IMR-90 (cell line): ENCODE measurements around the gene TMEM252. TPM values are rescaled to one million over a fixed set of nuclear protein-coding genes. Genes with fewer than 3 reads are reported as not detected.

Source experiments
- ATAC-seq: fragments of 200-7000 bp; cut with Tn5 transposase; 2 replicates; pipeline ENCODE4 v1.9.1; 2020; ENCODE audit warnings: low read depth, mild to moderate bottlenecking, moderate library complexity
- BruUV-seq: library from RNA; stranded (reverse); fragments of 400-500 nt; replicated peaks from 2 replicates; lab custom pipeline; 2021; lab: Mats Ljungman, UMichigan
- CTCF ChIA-PET: fragments of 300-600 bp; formaldehyde crosslinking; extraction: SDS; loops from one replicate; lab custom pipeline; 2021; ENCODE audit warnings: antibody characterized with exemption; lab: Yijun Ruan, JAX
- POLR2A ChIA-PET: fragments of 300-600 bp; sonication (Branson Sonifier 250); formaldehyde crosslinking; loops from one replicate; lab custom pipeline; 2022; ENCODE audit warnings: antibody characterized with exemption; ENCODE audit not compliant: unreplicated experiment; lab: Charles Lee
- DNase-seq: peaks from one replicate; pipeline ENCODE4 v3.0.0; 2013
- H2AFZ ChIP-seq: replicated peaks from 2 replicates; pipeline ENCODE3; 2013; ENCODE audit warnings: low read length, mild to moderate bottlenecking; ENCODE audit not compliant: poor library complexity
- H2AK5ac ChIP-seq: 2 replicates; pipeline ENCODE4 v1.6.1; 2013; ENCODE audit warnings: low read depth, low read length, inconsistent platforms
- H2AK9ac ChIP-seq: replicated peaks from 2 replicates; pipeline ENCODE3; 2013; ENCODE audit warnings: mild to moderate bottlenecking, low read depth, low read length, moderate library complexity; ENCODE audit not compliant: poor library complexity
- H2BK120ac ChIP-seq: 2 replicates; pipeline ENCODE4 v1.6.1; 2013; ENCODE audit warnings: low read depth, low read length, inconsistent platforms
- H2BK15ac ChIP-seq: 3 replicates; pipeline ENCODE4 v1.6.1; 2013; ENCODE audit warnings: low read depth, low read length, inconsistent platforms
- H2BK20ac ChIP-seq: 2 replicates; pipeline ENCODE4 v1.6.1; 2013; ENCODE audit warnings: low read depth, mild to moderate bottlenecking, inconsistent platforms, low read length, moderate library complexity
- H2BK5ac ChIP-seq: 2 replicates; pipeline ENCODE4 v1.6.1; 2013; ENCODE audit warnings: mild to moderate bottlenecking, low read depth, low read length, inconsistent platforms; ENCODE audit not compliant: poor library complexity, severe bottlenecking
- H3K14ac ChIP-seq: replicated peaks from 2 replicates; pipeline ENCODE4 v1.6.1; 2013; ENCODE audit warnings: low read depth, low read length, inconsistent platforms
- H3K18ac ChIP-seq: 2 replicates; pipeline ENCODE4 v1.6.1; 2013; ENCODE audit warnings: low read depth, low read length, control low read depth
- H3K23ac ChIP-seq: 2 replicates; pipeline ENCODE4 v1.6.1; 2013; ENCODE audit warnings: low read depth, low read length, inconsistent platforms
- H3K27ac ChIP-seq: 2 replicates; pipeline ENCODE4 v1.5.1; 2013; ENCODE audit warnings: mild to moderate bottlenecking, control low read depth, low read length; ENCODE audit not compliant: insufficient read depth
- H3K27me3 ChIP-seq: 2 replicates; pipeline ENCODE4 v1.6.1; 2013; ENCODE audit warnings: low read length; ENCODE audit not compliant: control insufficient read depth, insufficient read depth
- H3K36me3 ChIP-seq: 2 replicates; pipeline ENCODE4 v1.6.1; 2013; ENCODE audit warnings: low read length, mixed read lengths; ENCODE audit not compliant: control insufficient read depth, insufficient read depth
- H3K4ac ChIP-seq: 2 replicates; pipeline ENCODE4 v1.6.1; 2013; ENCODE audit warnings: low read depth, low read length, inconsistent platforms
- H3K4me1 ChIP-seq: 2 replicates; pipeline ENCODE4 v1.6.1; 2013; ENCODE audit warnings: low read length, mixed read lengths; ENCODE audit not compliant: control insufficient read depth, insufficient read depth
- H3K4me2 ChIP-seq: 2 replicates; pipeline ENCODE4 v1.6.1; 2013; ENCODE audit warnings: low read depth, mild to moderate bottlenecking, control low read depth, low read length, moderate library complexity
- H3K4me3 ChIP-seq: 2 replicates; pipeline ENCODE4 v1.5.1; 2013; ENCODE audit warnings: low read depth, mild to moderate bottlenecking, control low read depth, low read length, moderate library complexity; ENCODE audit not compliant: insufficient read depth
- H3K56ac ChIP-seq: 2 replicates; pipeline ENCODE4 v1.6.1; 2013; ENCODE audit warnings: low read length, inconsistent platforms; ENCODE audit not compliant: insufficient read depth; ENCODE audit errors: extremely low read depth
- H3K79me1 ChIP-seq, 2 experiments: 2 replicates each; pipeline ENCODE4 v1.6.1; 2013; ENCODE audit warnings: low read length in 2 of 2, inconsistent platforms in 1 of 2, low read depth in 1 of 2
- H3K9ac ChIP-seq: 2 replicates; pipeline ENCODE4 v1.6.1; 2013; ENCODE audit warnings: low read depth, low read length, control low read depth
- H3K9me1 ChIP-seq: 2 replicates; pipeline ENCODE4 v1.6.1; 2013; ENCODE audit warnings: low read length, inconsistent platforms; ENCODE audit not compliant: insufficient read depth
- H3K9me3 ChIP-seq: 2 replicates; pipeline ENCODE4 v1.6.1; 2013; ENCODE audit warnings: low read length; ENCODE audit not compliant: control insufficient read depth, insufficient read depth
- H4K20me1 ChIP-seq: 2 replicates; pipeline ENCODE4 v1.6.1; 2013; ENCODE audit warnings: low read length, inconsistent platforms; ENCODE audit not compliant: insufficient read depth
- H4K5ac ChIP-seq: 2 replicates; pipeline ENCODE4 v1.6.1; 2013; ENCODE audit warnings: mild to moderate bottlenecking, low read depth, low read length, control low read depth
- H4K8ac ChIP-seq, 2 experiments: 2 replicates each; pipeline ENCODE4 v1.6.1; 2013; ENCODE audit warnings: low read depth in 2 of 2, low read length in 2 of 2, control low read depth in 1 of 2, inconsistent platforms in 1 of 2
- H4K91ac ChIP-seq: 2 replicates; pipeline ENCODE4 v1.6.1; 2013; ENCODE audit warnings: low read depth, low read length, inconsistent platforms; ENCODE audit not compliant: insufficient read depth
- CTCF ChIP-seq: conservative IDR thresholded peaks from 2 replicates; pipeline ENCODE4 v1.5.1; 2012; ENCODE audit warnings: mild to moderate bottlenecking, low read depth, low read length, improper control_type of control experiment
- MXI1 ChIP-seq: IDR thresholded peaks from 2 replicates; pipeline ENCODE4 v1.6.1; 2012; ENCODE audit warnings: low read depth, mild to moderate bottlenecking, low read length, moderate library complexity, borderline replicate concordance
- RAD21 ChIP-seq: IDR thresholded peaks from 2 replicates; pipeline ENCODE4 v1.6.1; 2012; ENCODE audit warnings: low read length, improper control_type of control experiment
- RCOR1 ChIP-seq: IDR thresholded peaks from 2 replicates; pipeline ENCODE4 v1.6.1; 2012; ENCODE audit warnings: mild to moderate bottlenecking, low read length, improper control_type of control experiment; ENCODE audit not compliant: insufficient replicate concordance
- WGBS, 2 experiments: methylation state at CpG; one replicate each; pipeline versions ENCODE4 v1.1.5 to v1.1.7; 2013; ENCODE audit warnings: missing lambda C conversion rate in 2 of 2; ENCODE audit not compliant: insufficient read length in 1 of 2; ENCODE audit errors: extremely low coverage in 2 of 2; 5-methylcytosine and 5-hydroxymethylcytosine counted together
- dilution Hi-C: fragments of 300-500 bp; cut with HindIII; formaldehyde crosslinking; loops from one replicate; pipeline ENCODE4 v1.14.3; 2018; ENCODE audit warnings: low sequenced_read_pairs; ENCODE audit not compliant: unreplicated experiment
- in situ Hi-C: fragments of 300-500 bp; cut with MboI; formaldehyde crosslinking; loops from 3 replicates; pipeline ENCODE4 v1.14.3; 2019; ENCODE audit warnings: low sequenced_read_pairs, inconsistent platforms, mixed read lengths
- intact Hi-C: fragments of 100-400 bp; cut with micrococcal nuclease; formaldehyde crosslinking; loops from 2 replicates; pipeline ENCODE4 v1.10.0; 2022
- polyA plus RNA-seq, 3 experiments: library from polyadenylated mRNA; depleted of rRNA; stranded (reverse); fragments of >200 nt; gene quantifications; 2 replicates each; pipeline ENCODE4 v1.2.3, GENCODE V29; 2012; ENCODE audit warnings: low replicate concordance in 1 of 3
- total RNA-seq: library from RNA; depleted of rRNA; stranded (reverse); fragments of >200 nt; gene quantifications from 2 replicates; pipeline ENCODE4 v1.2.3, GENCODE V29; 2012

The TMEM252 gene
- total and polyA plus RNA-seq, 2 of the 4 experiments (the other 2 are of a cell fraction): not detected

- ChIA-PET POLR2A (no interaction called here), CTCF (no interaction called here)
- H3K79me1 ChIP-seq: no peaks in the 10 kb centered on the region
- H4K5ac ChIP-seq: no peak overlapping the region
- no peak overlapping the region for H4K91ac ChIP-seq
- no peak overlapping the region for H3K27ac ChIP-seq
- H3K9me1 ChIP-seq: no peaks in the 10 kb centered on the region
- no peaks in the 10 kb centered on the region for H3K36me3 ChIP-seq
- H3K4ac ChIP-seq: no peak overlapping the region
- H3K14ac ChIP-seq: no peak overlapping the region
- no peak overlapping the region for H2AFZ ChIP-seq
- no peaks in the 10 kb centered on the region for H4K20me1 ChIP-seq
- BruUV-seq: no TSS peak
- no peak overlapping the region for H3K4me2 ChIP-seq
- H4K8ac ChIP-seq: no peak overlapping the region
- H3K23ac ChIP-seq: no peak overlapping the region
- DNase-seq (no peak), ATAC-seq (no peak)
- H2BK5ac ChIP-seq: no peak overlapping the region
- no peak overlapping the region for H2AK5ac ChIP-seq
- no peaks in the 10 kb centered on the region for H3K9me3 ChIP-seq
- no peaks in the 10 kb centered on the region for H3K4me1 ChIP-seq
- no peak for TF ChIP-seq MXI1
- no peak for TF ChIP-seq RAD21
- TF ChIP-seq RCOR1: no peak
- no peak for TF ChIP-seq CTCF
- H3K4me3 ChIP-seq: no peak overlapping the region
- H3K18ac ChIP-seq: no peak overlapping the region
- H3K27me3 ChIP-seq: peaks cover 3% of the 10 kb centered on the region
- no peak overlapping the region for H3K56ac ChIP-seq
- no peak overlapping the region for H2BK15ac ChIP-seq
- no CpG with 5 or more reads among the region's 1 CpG for WGBS, 2 experiments
- H3K9ac ChIP-seq: no peak overlapping the region
- no peak overlapping the region for H2BK120ac ChIP-seq
- dilution Hi-C loops (no loop called here), intact Hi-C loops (no loop called here), in situ Hi-C loops (no loop called here)
- H2BK20ac ChIP-seq: no peak overlapping the region
- no peak overlapping the region for H2AK9ac ChIP-seq
These were observed 3.1 kb downstream of the TMEM252 start for GRCh38 chr9:68537616-68537880.
